ENCODE measurements around the gene ALDH2.

GRCh38 chr12:111732786-111733185 lies 33.9 kb upstream of the ALDH2 start:
- TF ChIP-seq, protein P1, sequence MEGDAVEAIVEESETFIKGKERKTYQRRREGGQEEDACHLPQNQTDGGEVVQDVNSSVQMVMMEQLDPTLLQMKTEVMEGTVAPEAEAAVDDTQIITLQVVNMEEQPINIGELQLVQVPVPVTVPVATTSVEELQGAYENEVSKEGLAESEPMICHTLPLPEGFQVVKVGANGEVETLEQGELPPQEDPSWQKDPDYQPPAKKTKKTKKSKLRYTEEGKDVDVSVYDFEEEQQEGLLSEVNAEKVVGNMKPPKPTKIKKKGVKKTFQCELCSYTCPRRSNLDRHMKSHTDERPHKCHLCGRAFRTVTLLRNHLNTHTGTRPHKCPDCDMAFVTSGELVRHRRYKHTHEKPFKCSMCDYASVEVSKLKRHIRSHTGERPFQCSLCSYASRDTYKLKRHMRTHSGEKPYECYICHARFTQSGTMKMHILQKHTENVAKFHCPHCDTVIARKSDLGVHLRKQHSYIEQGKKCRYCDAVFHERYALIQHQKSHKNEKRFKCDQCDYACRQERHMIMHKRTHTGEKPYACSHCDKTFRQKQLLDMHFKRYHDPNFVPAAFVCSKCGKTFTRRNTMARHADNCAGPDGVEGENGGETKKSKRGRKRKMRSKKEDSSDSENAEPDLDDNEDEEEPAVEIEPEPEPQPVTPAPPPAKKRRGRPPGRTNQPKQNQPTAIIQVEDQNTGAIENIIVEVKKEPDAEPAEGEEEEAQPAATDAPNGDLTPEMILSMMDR (IDR thresholded peaks at IDR 0.05), result no peak
- no peak for TF ChIP-seq POLR2A (IDR thresholded peaks at IDR 0.05; ENCODE audit: low read depth)
